ENCODE results near the gene CLMN. TPM values are rescaled to one million over a fixed set of nuclear protein-coding genes. Genes with fewer than 3 reads are reported as not detected.

CLMN gene
- total and polyA plus RNA-seq, 2 experiments from 2014 or later, result 3.2 to 5.7 TPM

- H3K36me3 Mint-ChIP-seq (ENCODE audit: low read depth), result no peaks in the 10 kb centered on the region; the same call in 2 of the 3 replicates
- no peak overlapping the region for H3K4me3 Mint-ChIP-seq
- DNase-seq (ENCODE audit: low spot score) (no peak), ATAC-seq (no peak)
- no peak overlapping the region for H3K27ac ChIP-seq (ENCODE audit: low read depth)
- H2AFZ ChIP-seq, result no peak overlapping the region
- H3K27me3 Mint-ChIP-seq (ENCODE audit: insufficient read depth, low read depth, poor library complexity), result peaks cover 14% of the 10 kb centered on the region
- no peaks in the 10 kb centered on the region; the same call in 2 of the 3 replicates for H3K4me1 Mint-ChIP-seq
- H3K9me3 Mint-ChIP-seq, result no peaks in the 10 kb centered on the region
- H3K4me2 ChIP-seq, result no peak overlapping the region
- no peaks in the 10 kb centered on the region for H3K79me2 ChIP-seq (replicated peaks; ENCODE audit: insufficient read depth)
- H3F3A ChIP-seq (replicated peaks; ENCODE audit: low read depth), result no peaks in the 10 kb centered on the region
- no peaks in the 10 kb centered on the region for H4K20me1 ChIP-seq (replicated peaks; ENCODE audit: insufficient read depth)
- no peaks in the 10 kb centered on the region for H3K36me3 ChIP-seq (ENCODE audit: insufficient read depth)
- no peaks in the 10 kb centered on the region for H3K27me3 ChIP-seq (ENCODE audit: insufficient read depth)
- no peak overlapping the region for H3K4me3 ChIP-seq
- peaks cover 4% of the 10 kb centered on the region; the same call in 1 of the 2 replicates for H3K9me2 ChIP-seq (ENCODE audit: insufficient read depth)
- TF ChIP-seq REST (IDR thresholded peaks at IDR 0.05; ENCODE audit: unreplicated experiment) (no peak), ZNF462 (CRISPR knock-in tag; IDR thresholded peaks at IDR 0.05) (no peak), ETS1 (IDR thresholded peaks at IDR 0.05) (no peak), ZNF331 (CRISPR knock-in tag; IDR thresholded peaks at IDR 0.05; ENCODE audit: low read depth) (no peak)
- H3K27ac Mint-ChIP-seq, result no peak overlapping the region
- no peaks in the 10 kb centered on the region for H3K4me1 ChIP-seq (ENCODE audit: insufficient read depth)
Observed at GRCh38 chr14:95336192-95336760, 16.6 kb upstream of the CLMN start.
